ENCODE measurements around the gene FAM177B.

- TF ChIP-seq CTCF (IDR thresholded peaks at IDR 0.05) (no peak), POLR2A (IDR thresholded peaks at IDR 0.05) (no peak)
Observed at GRCh38 chr1:222736972-222737371, at the start of gene FAM177B.
